Measurements from ENCODE around the gene HJURP.

The HJURP gene

DNA sequence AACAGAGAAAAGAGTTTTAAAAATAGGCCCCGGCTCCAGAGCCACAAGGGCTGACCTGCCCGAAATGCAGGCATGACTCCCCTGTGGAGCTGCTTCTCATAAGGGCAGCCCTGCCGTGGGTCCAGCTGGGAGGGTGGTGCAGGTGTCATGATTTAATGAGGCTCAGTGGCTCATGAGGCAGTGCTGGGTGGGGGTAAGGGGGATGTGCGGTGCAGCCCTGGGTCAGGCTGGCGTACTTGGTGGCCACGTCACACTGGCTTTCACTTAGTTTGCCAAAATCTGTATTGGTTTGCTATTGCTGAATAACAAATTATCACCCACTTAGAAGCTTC is 33.6 kb downstream of the HJURP start:
- no peak for TF ChIP-seq OSR1 (CRISPR knock-in tag; IDR thresholded peaks at IDR 0.05)
- TF ChIP-seq ZNF70 (CRISPR knock-in tag; IDR thresholded peaks at IDR 0.05) = no peak
- TF ChIP-seq ARNTL (CRISPR knock-in tag; IDR thresholded peaks at IDR 0.05; ENCODE audit: borderline replicate concordance, low read depth) = no peak
- no peak for TF ChIP-seq PPARA (CRISPR knock-in tag; IDR thresholded peaks at IDR 0.05; ENCODE audit: borderline replicate concordance)
- TF ChIP-seq, protein P1, sequence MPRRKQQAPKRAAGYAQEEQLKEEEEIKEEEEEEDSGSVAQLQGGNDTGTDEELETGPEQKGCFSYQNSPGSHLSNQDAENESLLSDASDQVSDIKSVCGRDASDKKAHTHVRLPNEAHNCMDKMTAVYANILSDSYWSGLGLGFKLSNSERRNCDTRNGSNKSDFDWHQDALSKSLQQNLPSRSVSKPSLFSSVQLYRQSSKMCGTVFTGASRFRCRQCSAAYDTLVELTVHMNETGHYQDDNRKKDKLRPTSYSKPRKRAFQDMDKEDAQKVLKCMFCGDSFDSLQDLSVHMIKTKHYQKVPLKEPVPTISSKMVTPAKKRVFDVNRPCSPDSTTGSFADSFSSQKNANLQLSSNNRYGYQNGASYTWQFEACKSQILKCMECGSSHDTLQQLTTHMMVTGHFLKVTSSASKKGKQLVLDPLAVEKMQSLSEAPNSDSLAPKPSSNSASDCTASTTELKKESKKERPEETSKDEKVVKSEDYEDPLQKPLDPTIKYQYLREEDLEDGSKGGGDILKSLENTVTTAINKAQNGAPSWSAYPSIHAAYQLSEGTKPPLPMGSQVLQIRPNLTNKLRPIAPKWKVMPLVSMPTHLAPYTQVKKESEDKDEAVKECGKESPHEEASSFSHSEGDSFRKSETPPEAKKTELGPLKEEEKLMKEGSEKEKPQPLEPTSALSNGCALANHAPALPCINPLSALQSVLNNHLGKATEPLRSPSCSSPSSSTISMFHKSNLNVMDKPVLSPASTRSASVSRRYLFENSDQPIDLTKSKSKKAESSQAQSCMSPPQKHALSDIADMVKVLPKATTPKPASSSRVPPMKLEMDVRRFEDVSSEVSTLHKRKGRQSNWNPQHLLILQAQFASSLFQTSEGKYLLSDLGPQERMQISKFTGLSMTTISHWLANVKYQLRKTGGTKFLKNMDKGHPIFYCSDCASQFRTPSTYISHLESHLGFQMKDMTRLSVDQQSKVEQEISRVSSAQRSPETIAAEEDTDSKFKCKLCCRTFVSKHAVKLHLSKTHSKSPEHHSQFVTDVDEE (CRISPR knock-in tag; IDR thresholded peaks at IDR 0.05) = no peak
- TF ChIP-seq SNAI2 (CRISPR knock-in tag; IDR thresholded peaks at IDR 0.05) = no peak
- no peak for TF ChIP-seq GLIS3 (CRISPR knock-in tag; IDR thresholded peaks at IDR 0.05)
- no peak for TF ChIP-seq ESRRG (CRISPR knock-in tag; IDR thresholded peaks at IDR 0.05)
- no peak for TF ChIP-seq CSDC2 (CRISPR knock-in tag; IDR thresholded peaks at IDR 0.05)
- no peak for TF ChIP-seq ZC3H10 (CRISPR knock-in tag; IDR thresholded peaks at IDR 0.05)
- TF ChIP-seq TOX (CRISPR knock-in tag; IDR thresholded peaks at IDR 0.05; ENCODE audit: borderline replicate concordance) = no peak
- no peak for TF ChIP-seq ZNF565 (CRISPR knock-in tag; conservative IDR thresholded peaks at IDR 0.05; ENCODE audit: low read depth)
- TF ChIP-seq, protein P2, sequence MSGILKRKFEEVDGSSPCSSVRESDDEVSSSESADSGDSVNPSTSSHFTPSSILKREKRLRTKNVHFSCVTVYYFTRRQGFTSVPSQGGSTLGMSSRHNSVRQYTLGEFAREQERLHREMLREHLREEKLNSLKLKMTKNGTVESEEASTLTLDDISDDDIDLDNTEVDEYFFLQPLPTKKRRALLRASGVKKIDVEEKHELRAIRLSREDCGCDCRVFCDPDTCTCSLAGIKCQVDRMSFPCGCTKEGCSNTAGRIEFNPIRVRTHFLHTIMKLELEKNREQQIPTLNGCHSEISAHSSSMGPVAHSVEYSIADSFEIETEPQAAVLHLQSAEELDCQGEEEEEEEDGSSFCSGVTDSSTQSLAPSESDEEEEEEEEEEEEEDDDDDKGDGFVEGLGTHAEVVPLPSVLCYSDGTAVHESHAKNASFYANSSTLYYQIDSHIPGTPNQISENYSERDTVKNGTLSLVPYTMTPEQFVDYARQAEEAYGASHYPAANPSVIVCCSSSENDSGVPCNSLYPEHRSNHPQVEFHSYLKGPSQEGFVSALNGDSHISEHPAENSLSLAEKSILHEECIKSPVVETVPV (CRISPR knock-in tag; IDR thresholded peaks at IDR 0.05) = no peak
- TF ChIP-seq, protein P3, sequence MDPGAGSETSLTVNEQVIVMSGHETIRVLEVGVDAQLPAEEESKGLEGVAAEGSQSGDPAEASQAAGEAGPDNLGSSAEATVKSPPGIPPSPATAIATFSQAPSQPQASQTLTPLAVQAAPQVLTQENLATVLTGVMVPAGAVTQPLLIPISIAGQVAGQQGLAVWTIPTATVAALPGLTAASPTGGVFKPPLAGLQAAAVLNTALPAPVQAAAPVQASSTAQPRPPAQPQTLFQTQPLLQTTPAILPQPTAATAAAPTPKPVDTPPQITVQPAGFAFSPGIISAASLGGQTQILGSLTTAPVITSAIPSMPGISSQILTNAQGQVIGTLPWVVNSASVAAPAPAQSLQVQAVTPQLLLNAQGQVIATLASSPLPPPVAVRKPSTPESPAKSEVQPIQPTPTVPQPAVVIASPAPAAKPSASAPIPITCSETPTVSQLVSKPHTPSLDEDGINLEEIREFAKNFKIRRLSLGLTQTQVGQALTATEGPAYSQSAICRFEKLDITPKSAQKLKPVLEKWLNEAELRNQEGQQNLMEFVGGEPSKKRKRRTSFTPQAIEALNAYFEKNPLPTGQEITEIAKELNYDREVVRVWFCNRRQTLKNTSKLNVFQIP (CRISPR knock-in tag; IDR thresholded peaks at IDR 0.05; ENCODE audit: borderline replicate concordance, low read depth) = no peak
- no peak for TF ChIP-seq ZFP3 (CRISPR knock-in tag; IDR thresholded peaks at IDR 0.05)
- TF ChIP-seq, protein P4, sequence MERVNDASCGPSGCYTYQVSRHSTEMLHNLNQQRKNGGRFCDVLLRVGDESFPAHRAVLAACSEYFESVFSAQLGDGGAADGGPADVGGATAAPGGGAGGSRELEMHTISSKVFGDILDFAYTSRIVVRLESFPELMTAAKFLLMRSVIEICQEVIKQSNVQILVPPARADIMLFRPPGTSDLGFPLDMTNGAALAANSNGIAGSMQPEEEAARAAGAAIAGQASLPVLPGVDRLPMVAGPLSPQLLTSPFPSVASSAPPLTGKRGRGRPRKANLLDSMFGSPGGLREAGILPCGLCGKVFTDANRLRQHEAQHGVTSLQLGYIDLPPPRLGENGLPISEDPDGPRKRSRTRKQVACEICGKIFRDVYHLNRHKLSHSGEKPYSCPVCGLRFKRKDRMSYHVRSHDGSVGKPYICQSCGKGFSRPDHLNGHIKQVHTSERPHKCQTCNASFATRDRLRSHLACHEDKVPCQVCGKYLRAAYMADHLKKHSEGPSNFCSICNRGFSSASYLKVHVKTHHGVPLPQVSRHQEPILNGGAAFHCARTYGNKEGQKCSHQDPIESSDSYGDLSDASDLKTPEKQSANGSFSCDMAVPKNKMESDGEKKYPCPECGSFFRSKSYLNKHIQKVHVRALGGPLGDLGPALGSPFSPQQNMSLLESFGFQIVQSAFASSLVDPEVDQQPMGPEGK (CRISPR knock-in tag; IDR thresholded peaks at IDR 0.05; ENCODE audit: borderline replicate concordance) = no peak
- no peak for TF ChIP-seq TCF4 (CRISPR knock-in tag; IDR thresholded peaks at IDR 0.05; ENCODE audit: borderline replicate concordance)
- TF ChIP-seq, protein P5, sequence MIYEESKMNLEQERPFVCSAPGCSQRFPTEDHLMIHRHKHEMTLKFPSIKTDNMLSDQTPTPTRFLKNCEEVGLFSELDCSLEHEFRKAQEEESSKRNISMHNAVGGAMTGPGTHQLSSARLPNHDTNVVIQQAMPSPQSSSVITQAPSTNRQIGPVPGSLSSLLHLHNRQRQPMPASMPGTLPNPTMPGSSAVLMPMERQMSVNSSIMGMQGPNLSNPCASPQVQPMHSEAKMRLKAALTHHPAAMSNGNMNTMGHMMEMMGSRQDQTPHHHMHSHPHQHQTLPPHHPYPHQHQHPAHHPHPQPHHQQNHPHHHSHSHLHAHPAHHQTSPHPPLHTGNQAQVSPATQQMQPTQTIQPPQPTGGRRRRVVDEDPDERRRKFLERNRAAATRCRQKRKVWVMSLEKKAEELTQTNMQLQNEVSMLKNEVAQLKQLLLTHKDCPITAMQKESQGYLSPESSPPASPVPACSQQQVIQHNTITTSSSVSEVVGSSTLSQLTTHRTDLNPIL (CRISPR knock-in tag; IDR thresholded peaks at IDR 0.05; ENCODE audit: low read depth) = no peak
- no peak for TF ChIP-seq BACH2 (CRISPR knock-in tag; IDR thresholded peaks at IDR 0.05; ENCODE audit: borderline replicate concordance)
- no peak for ATAC-seq

DNA sequence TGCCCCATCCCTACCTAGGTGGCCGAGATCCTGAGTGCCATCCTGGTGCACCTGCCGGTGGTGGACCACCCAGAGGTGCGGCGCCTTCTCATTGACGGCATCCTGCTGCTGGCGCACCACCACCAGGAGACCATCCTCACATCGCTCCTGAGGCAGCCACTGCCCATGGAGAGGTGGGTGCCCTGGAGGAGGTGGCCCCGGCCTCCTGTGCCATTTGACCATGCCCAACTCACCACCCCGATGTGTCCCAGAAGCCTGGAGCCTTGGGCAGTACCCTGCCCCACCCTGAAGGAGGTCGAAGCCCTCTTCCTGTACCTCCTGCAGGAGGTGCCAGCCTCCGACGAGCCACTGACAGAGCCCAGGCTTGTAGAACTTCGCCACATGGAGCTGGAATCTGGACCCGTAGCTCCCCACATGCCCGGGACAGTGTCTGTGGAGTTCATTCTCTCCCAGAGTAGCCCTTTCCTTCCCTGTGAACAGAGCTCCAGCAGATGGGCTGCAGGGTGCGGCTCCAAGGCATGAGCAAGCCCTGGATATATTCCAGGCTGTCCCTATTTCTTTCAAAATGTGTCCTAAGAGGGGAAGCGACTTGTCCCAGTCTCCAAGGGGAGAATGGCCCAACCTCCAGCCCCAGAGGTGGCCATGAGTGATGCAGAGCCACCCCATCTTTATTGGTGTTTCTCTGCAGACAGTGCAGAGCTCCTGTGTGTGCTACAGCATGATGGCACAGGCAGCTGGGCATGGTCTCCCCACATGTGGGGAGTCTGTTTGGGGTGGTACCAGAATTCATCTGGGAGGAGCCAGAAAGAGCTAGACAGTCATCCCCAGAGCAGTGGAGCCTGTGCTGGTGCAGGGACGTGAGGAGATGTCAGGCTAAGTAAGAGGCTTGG is 34.2 kb downstream of the HJURP start:
- no peak for TF ChIP-seq RARB (CRISPR knock-in tag; IDR thresholded peaks at IDR 0.05)
- no peak for TF ChIP-seq TOX (CRISPR knock-in tag; IDR thresholded peaks at IDR 0.05; ENCODE audit: borderline replicate concordance)
- TF ChIP-seq, protein P4 (CRISPR knock-in tag; IDR thresholded peaks at IDR 0.05; ENCODE audit: borderline replicate concordance) = no peak

More for the DNA sequence above, 34.2 kb downstream of the HJURP start:
- no peak for ATAC-seq

All from SK-N-SH treated with all-trans-retinoic acid at 6 μM for 48 hours (cell line).